Measurements from ENCODE around the gene FKBP6.

Gene FKBP6

GRCh38 chr7:73358590-73359275, 30.8 kb downstream of the FKBP6 start:
- TF ChIP-seq SIN3A (IDR thresholded peaks at IDR 0.05; ENCODE audit: borderline replicate concordance, insufficient read depth, low read length), result no peak
- TF ChIP-seq TAF1 (IDR thresholded peaks at IDR 0.05; ENCODE audit: borderline replicate concordance, insufficient read depth, low read length), result no peak
- TF ChIP-seq, protein P1, sequence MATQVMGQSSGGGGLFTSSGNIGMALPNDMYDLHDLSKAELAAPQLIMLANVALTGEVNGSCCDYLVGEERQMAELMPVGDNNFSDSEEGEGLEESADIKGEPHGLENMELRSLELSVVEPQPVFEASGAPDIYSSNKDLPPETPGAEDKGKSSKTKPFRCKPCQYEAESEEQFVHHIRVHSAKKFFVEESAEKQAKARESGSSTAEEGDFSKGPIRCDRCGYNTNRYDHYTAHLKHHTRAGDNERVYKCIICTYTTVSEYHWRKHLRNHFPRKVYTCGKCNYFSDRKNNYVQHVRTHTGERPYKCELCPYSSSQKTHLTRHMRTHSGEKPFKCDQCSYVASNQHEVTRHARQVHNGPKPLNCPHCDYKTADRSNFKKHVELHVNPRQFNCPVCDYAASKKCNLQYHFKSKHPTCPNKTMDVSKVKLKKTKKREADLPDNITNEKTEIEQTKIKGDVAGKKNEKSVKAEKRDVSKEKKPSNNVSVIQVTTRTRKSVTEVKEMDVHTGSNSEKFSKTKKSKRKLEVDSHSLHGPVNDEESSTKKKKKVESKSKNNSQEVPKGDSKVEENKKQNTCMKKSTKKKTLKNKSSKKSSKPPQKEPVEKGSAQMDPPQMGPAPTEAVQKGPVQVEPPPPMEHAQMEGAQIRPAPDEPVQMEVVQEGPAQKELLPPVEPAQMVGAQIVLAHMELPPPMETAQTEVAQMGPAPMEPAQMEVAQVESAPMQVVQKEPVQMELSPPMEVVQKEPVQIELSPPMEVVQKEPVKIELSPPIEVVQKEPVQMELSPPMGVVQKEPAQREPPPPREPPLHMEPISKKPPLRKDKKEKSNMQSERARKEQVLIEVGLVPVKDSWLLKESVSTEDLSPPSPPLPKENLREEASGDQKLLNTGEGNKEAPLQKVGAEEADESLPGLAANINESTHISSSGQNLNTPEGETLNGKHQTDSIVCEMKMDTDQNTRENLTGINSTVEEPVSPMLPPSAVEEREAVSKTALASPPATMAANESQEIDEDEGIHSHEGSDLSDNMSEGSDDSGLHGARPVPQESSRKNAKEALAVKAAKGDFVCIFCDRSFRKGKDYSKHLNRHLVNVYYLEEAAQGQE (IDR thresholded peaks at IDR 0.05; ENCODE audit: insufficient read depth in 1 of 2, low read depth in 2 of 2, low read length in 2 of 2), result no peak

- TF ChIP-seq, protein P1 (IDR thresholded peaks at IDR 0.05; ENCODE audit: insufficient read depth in 1 of 2, low read depth in 2 of 2, low read length in 2 of 2), result no peak
- TF ChIP-seq TAF1 (IDR thresholded peaks at IDR 0.05; ENCODE audit: borderline replicate concordance, insufficient read depth, low read length) (no peak), POLR2AphosphoS5 (IDR thresholded peaks at IDR 0.05; ENCODE audit: low read depth, low read length) (no peak), SIN3A (IDR thresholded peaks at IDR 0.05; ENCODE audit: borderline replicate concordance, insufficient read depth, low read length) (no peak)
These were observed 31.3 kb downstream of the FKBP6 start for GRCh38 chr7:73359306-73359705.

- TF ChIP-seq, protein P1 (IDR thresholded peaks at IDR 0.05; ENCODE audit: insufficient read depth in 1 of 2, low read depth in 2 of 2, low read length in 2 of 2), result no peak
- TF ChIP-seq TAF1 (IDR thresholded peaks at IDR 0.05; ENCODE audit: borderline replicate concordance, insufficient read depth, low read length), result no peak
- no peak for TF ChIP-seq FOXP2 (optimal IDR thresholded peaks at IDR 0.05; ENCODE audit: borderline replicate concordance, extremely low read depth, extremely low read length, insufficient read depth)
- TF ChIP-seq POLR2AphosphoS5 (IDR thresholded peaks at IDR 0.05; ENCODE audit: low read depth, low read length), result no peak
- TF ChIP-seq SIN3A (IDR thresholded peaks at IDR 0.05; ENCODE audit: borderline replicate concordance, insufficient read depth, low read length), result no peak
These were observed 31.9 kb downstream of the FKBP6 start for GRCh38 chr7:73359746-73360375.

GRCh38 chr7:73363225-73364005, 35.5 kb downstream of the FKBP6 start:
- TF ChIP-seq, protein P1 (IDR thresholded peaks at IDR 0.05; ENCODE audit: insufficient read depth in 1 of 2, low read depth in 2 of 2, low read length in 2 of 2), result no peak
- TF ChIP-seq TAF1 (IDR thresholded peaks at IDR 0.05; ENCODE audit: borderline replicate concordance, insufficient read depth, low read length) (no peak), POLR2AphosphoS5 (IDR thresholded peaks at IDR 0.05; ENCODE audit: low read depth, low read length) (no peak), FOXP2 (optimal IDR thresholded peaks at IDR 0.05; ENCODE audit: borderline replicate concordance, extremely low read depth, extremely low read length, insufficient read depth) (no peak), SIN3A (IDR thresholded peaks at IDR 0.05; ENCODE audit: borderline replicate concordance, insufficient read depth, low read length) (no peak)
